HepG2 (cell line): ENCODE measurements around the gene RNF149. TPM values are rescaled to one million over a fixed set of nuclear protein-coding genes. Genes with fewer than 3 reads are reported as not detected.

Experiments used
- FOXC1 ChIP-seq: sonication (generic); formaldehyde crosslinking; IDR thresholded peaks from 2 replicates; pipeline ENCODE4 v1.8.0; 2022; ENCODE audit warnings: mild to moderate bottlenecking, missing genetic modification reagents, borderline replicate concordance
- KDM1A ChIP-seq: IDR thresholded peaks from 2 replicates; pipeline ENCODE4 v1.6.1; 2016; ENCODE audit warnings: missing compliant biosample characterization
- MAFG ChIP-seq: sonication (generic); formaldehyde crosslinking; IDR thresholded peaks from 2 replicates; pipeline ENCODE4 v1.5.1; 2020; ENCODE audit warnings: mild to moderate bottlenecking, missing genetic modification reagents
- MTA1 ChIP-seq: sonication (generic); formaldehyde crosslinking; IDR thresholded peaks from 2 replicates; pipeline ENCODE4 v1.4.0; 2020; ENCODE audit warnings: missing genetic modification reagents, mild to moderate bottlenecking, borderline replicate concordance
- PAX8 ChIP-seq: sonication (generic); formaldehyde crosslinking; IDR thresholded peaks from 2 replicates; pipeline ENCODE4 v1.8.0; 2022; ENCODE audit warnings: mild to moderate bottlenecking, missing genetic modification reagents, borderline replicate concordance
- PITX1 ChIP-seq: sonication (generic); formaldehyde crosslinking; IDR thresholded peaks from 2 replicates; pipeline ENCODE4 v1.5.1; 2020; ENCODE audit warnings: mild to moderate bottlenecking, missing genetic modification reagents
- TOPORS ChIP-seq: sonication (generic); formaldehyde crosslinking; IDR thresholded peaks from 2 replicates; pipeline ENCODE4 v1.8.0; 2023; ENCODE audit warnings: mild to moderate bottlenecking, missing genetic modification reagents
- ZFP1 ChIP-seq: IDR thresholded peaks from 2 replicates; pipeline ENCODE4 v1.6.1; 2016
- ZFP41 ChIP-seq: sonication (generic); formaldehyde crosslinking; IDR thresholded peaks from 2 replicates; pipeline ENCODE4 v1.4.0; 2020; ENCODE audit warnings: mild to moderate bottlenecking, missing genetic modification reagents, borderline replicate concordance
- ZNF224 ChIP-seq: sonication (generic); formaldehyde crosslinking; IDR thresholded peaks from 2 replicates; pipeline ENCODE4 v1.5.0; 2020; ENCODE audit warnings: mild to moderate bottlenecking, missing genetic modification reagents
- ZNF251 ChIP-seq: sonication (generic); formaldehyde crosslinking; IDR thresholded peaks from 2 replicates; pipeline ENCODE4 v1.9.0; 2021; ENCODE audit warnings: mild to moderate bottlenecking, missing genetic modification reagents
- ZNF367 ChIP-seq: sonication (generic); formaldehyde crosslinking; IDR thresholded peaks from 2 replicates; pipeline ENCODE4 v1.4.0; 2020; ENCODE audit warnings: missing genetic modification reagents, borderline replicate concordance
- ZNF607 ChIP-seq: sonication (generic); formaldehyde crosslinking; IDR thresholded peaks from 2 replicates; pipeline ENCODE4 v1.5.1; 2020; ENCODE audit warnings: missing genetic modification reagents, mild to moderate bottlenecking, borderline replicate concordance
- ZNF761 ChIP-seq: sonication (generic); formaldehyde crosslinking; conservative IDR thresholded peaks from 2 replicates; pipeline ENCODE4 v1.4.0; 2020; ENCODE audit warnings: mild to moderate bottlenecking, missing genetic modification reagents
- ZSCAN29 ChIP-seq: sonication (generic); formaldehyde crosslinking; conservative IDR thresholded peaks from 2 replicates; pipeline ENCODE4 v1.4.0; 2020; ENCODE audit warnings: mild to moderate bottlenecking, missing genetic modification reagents
- polyA plus RNA-seq, 8 experiments: library from polyadenylated mRNA; depleted of rRNA in 3 of 8; stranded (reverse) in 7 of 8; unstranded in 1 of 8; fragments of >200 nt; fragmentation: Illumina TruSeq in 4 of 8; extraction: Trizol in 4 of 8; gene quantifications; 2 replicates each; pipeline versions ENCODE4 v1.2.1 to v1.2.3, GENCODE V29; 2011 to 2016; ENCODE audit warnings: low read depth in 4 of 8, missing spikeins in 1 of 8, mixed read lengths in 1 of 8; ENCODE audit not compliant: insufficient read depth in 1 of 8
- total RNA-seq, 5 experiments: library from RNA; depleted of rRNA; stranded (reverse); fragments of >200 nt; fragmentation: Illumina TruSeq; extraction: Trizol; gene quantifications; 2 replicates each; pipeline ENCODE4 v1.2.3, GENCODE V29; 2016; ENCODE audit warnings: low read depth in 1 of 5
- TF ChIP-seq, protein P1 (sequence below): sonication (generic); formaldehyde crosslinking; IDR thresholded peaks from 2 replicates; pipeline ENCODE4 v1.5.1; 2020; ENCODE audit warnings: mild to moderate bottlenecking, missing genetic modification reagents, borderline replicate concordance
- TF ChIP-seq, protein P2 (sequence below): IDR thresholded peaks from 2 replicates; pipeline ENCODE4 v1.6.1; 2016; ENCODE audit warnings: low read depth, missing genetic modification reagents, missing compliant biosample characterization
- TF ChIP-seq, protein P3 (sequence below): IDR thresholded peaks from 2 replicates; pipeline ENCODE4 v1.6.1; 2016; ENCODE audit warnings: control low read depth
- TF ChIP-seq, protein P4 (sequence below): IDR thresholded peaks from 2 replicates; pipeline ENCODE4 v1.6.1; 2012; ENCODE audit warnings: inconsistent platforms
- TF ChIP-seq, protein P5 (sequence below): sonication (generic); formaldehyde crosslinking; IDR thresholded peaks from 2 replicates; pipeline ENCODE4 v1.5.1; 2020; ENCODE audit warnings: missing genetic modification reagents, mild to moderate bottlenecking, borderline replicate concordance

Gene RNF149
- total and polyA plus RNA-seq, 2 of the 13 experiments (the other 11 are each of a cell fraction or from before 2014, with no cell fraction given): 87.6 to 109 TPM

DNA sequence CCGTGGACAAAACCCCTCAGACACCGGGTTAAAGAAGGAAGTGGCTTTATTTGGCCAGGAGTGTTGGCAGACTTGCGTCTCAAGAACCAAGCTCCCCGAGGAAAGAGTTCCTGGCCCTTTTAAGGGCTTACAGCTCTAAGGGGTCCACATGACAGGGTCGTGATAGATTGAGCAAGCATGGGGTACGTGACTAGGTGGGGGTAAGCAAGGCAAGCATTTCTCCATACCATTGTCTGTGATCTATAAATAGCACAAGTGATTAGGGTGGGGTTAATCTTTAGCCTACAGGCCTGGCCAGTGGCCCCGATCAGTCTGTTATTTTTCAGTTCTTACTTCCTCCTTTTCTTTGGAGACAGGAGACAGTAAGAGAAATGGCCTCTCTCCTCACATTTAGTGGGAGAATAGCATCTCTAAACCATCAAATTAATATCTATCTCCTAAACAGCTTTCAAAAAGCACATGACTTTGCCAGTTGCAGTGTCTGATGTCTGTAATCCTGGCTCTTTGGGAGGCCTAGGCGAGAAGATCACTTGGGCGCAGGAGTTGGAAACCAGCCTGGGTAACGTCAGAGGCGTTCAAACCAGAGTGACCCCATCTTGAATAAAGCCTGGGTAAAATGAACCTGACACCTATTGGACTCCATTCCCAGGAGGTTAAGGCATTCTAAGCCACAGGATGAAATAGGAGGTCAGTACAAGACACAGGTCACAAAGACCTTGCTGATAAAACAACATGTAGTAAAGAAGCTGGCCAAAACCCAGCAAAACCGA is 74.1 kb downstream of the RNF149 start (continued):
- no peak for TF ChIP-seq MAFG (CRISPR knock-in tag)
- TF ChIP-seq PITX1 (CRISPR knock-in tag): 0 out of 2 replicates have a peak, but pooled peaks have one; percentile 35
- TF ChIP-seq ZNF224 (CRISPR knock-in tag): no peak
- no peak for TF ChIP-seq ZNF251
- TF ChIP-seq ZSCAN29: no peak
- TF ChIP-seq ZNF761: no peak
- TF ChIP-seq MTA1: no peak
- TF ChIP-seq FOXC1 (CRISPR knock-in tag): no peak
- TF ChIP-seq ZFP1: no peak
- TF ChIP-seq, protein P1, sequence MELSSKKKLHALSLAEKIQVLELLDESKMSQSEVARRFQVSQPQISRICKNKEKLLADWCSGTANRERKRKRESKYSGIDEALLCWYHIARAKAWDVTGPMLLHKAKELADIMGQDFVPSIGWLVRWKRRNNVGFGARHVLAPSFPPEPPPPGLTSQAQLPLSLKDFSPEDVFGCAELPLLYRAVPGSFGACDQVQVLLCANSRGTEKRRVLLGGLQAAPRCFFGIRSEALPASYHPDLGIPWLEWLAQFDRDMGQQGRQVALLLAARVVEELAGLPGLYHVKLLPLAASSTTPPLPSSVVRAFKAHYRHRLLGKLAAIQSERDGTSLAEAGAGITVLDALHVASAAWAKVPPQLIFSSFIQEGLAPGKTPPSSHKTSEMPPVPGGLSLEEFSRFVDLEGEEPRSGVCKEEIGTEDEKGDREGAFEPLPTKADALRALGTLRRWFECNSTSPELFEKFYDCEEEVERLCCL (CRISPR knock-in tag): no peak
- no peak for TF ChIP-seq ZNF367
- TF ChIP-seq, protein P2, sequence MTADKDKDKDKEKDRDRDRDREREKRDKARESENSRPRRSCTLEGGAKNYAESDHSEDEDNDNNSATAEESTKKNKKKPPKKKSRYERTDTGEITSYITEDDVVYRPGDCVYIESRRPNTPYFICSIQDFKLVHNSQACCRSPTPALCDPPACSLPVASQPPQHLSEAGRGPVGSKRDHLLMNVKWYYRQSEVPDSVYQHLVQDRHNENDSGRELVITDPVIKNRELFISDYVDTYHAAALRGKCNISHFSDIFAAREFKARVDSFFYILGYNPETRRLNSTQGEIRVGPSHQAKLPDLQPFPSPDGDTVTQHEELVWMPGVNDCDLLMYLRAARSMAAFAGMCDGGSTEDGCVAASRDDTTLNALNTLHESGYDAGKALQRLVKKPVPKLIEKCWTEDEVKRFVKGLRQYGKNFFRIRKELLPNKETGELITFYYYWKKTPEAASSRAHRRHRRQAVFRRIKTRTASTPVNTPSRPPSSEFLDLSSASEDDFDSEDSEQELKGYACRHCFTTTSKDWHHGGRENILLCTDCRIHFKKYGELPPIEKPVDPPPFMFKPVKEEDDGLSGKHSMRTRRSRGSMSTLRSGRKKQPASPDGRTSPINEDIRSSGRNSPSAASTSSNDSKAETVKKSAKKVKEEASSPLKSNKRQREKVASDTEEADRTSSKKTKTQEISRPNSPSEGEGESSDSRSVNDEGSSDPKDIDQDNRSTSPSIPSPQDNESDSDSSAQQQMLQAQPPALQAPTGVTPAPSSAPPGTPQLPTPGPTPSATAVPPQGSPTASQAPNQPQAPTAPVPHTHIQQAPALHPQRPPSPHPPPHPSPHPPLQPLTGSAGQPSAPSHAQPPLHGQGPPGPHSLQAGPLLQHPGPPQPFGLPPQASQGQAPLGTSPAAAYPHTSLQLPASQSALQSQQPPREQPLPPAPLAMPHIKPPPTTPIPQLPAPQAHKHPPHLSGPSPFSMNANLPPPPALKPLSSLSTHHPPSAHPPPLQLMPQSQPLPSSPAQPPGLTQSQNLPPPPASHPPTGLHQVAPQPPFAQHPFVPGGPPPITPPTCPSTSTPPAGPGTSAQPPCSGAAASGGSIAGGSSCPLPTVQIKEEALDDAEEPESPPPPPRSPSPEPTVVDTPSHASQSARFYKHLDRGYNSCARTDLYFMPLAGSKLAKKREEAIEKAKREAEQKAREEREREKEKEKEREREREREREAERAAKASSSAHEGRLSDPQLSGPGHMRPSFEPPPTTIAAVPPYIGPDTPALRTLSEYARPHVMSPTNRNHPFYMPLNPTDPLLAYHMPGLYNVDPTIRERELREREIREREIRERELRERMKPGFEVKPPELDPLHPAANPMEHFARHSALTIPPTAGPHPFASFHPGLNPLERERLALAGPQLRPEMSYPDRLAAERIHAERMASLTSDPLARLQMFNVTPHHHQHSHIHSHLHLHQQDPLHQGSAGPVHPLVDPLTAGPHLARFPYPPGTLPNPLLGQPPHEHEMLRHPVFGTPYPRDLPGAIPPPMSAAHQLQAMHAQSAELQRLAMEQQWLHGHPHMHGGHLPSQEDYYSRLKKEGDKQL (CRISPR knock-in tag): no peak
- no peak for TF ChIP-seq ZNF607 (CRISPR knock-in tag)
- TF ChIP-seq TOPORS (CRISPR knock-in tag): no peak
- TF ChIP-seq, protein P3, sequence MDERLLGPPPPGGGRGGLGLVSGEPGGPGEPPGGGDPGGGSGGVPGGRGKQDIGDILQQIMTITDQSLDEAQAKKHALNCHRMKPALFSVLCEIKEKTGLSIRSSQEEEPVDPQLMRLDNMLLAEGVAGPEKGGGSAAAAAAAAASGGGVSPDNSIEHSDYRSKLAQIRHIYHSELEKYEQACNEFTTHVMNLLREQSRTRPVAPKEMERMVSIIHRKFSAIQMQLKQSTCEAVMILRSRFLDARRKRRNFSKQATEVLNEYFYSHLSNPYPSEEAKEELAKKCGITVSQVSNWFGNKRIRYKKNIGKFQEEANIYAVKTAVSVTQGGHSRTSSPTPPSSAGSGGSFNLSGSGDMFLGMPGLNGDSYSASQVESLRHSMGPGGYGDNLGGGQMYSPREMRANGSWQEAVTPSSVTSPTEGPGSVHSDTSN: no peak
- TF ChIP-seq, protein P4, sequence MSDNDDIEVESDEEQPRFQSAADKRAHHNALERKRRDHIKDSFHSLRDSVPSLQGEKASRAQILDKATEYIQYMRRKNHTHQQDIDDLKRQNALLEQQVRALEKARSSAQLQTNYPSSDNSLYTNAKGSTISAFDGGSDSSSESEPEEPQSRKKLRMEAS: peak; percentile 37; the same call in 1 of the 2 replicates
- no peak for TF ChIP-seq PAX8 (CRISPR knock-in tag)
- TF ChIP-seq ZFP41: no peak
- TF ChIP-seq, protein P5, sequence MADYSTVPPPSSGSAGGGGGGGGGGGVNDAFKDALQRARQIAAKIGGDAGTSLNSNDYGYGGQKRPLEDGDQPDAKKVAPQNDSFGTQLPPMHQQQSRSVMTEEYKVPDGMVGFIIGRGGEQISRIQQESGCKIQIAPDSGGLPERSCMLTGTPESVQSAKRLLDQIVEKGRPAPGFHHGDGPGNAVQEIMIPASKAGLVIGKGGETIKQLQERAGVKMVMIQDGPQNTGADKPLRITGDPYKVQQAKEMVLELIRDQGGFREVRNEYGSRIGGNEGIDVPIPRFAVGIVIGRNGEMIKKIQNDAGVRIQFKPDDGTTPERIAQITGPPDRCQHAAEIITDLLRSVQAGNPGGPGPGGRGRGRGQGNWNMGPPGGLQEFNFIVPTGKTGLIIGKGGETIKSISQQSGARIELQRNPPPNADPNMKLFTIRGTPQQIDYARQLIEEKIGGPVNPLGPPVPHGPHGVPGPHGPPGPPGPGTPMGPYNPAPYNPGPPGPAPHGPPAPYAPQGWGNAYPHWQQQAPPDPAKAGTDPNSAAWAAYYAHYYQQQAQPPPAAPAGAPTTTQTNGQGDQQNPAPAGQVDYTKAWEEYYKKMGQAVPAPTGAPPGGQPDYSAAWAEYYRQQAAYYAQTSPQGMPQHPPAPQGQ (CRISPR knock-in tag): no peak
- TF ChIP-seq KDM1A (CRISPR knock-in tag): no peak
